ENCODE results near the gene CLCN5.

GRCh38 chrX:50003927-50004326 is 81.5 kb downstream of the CLCN5 start:
- TF ChIP-seq, protein P1, sequence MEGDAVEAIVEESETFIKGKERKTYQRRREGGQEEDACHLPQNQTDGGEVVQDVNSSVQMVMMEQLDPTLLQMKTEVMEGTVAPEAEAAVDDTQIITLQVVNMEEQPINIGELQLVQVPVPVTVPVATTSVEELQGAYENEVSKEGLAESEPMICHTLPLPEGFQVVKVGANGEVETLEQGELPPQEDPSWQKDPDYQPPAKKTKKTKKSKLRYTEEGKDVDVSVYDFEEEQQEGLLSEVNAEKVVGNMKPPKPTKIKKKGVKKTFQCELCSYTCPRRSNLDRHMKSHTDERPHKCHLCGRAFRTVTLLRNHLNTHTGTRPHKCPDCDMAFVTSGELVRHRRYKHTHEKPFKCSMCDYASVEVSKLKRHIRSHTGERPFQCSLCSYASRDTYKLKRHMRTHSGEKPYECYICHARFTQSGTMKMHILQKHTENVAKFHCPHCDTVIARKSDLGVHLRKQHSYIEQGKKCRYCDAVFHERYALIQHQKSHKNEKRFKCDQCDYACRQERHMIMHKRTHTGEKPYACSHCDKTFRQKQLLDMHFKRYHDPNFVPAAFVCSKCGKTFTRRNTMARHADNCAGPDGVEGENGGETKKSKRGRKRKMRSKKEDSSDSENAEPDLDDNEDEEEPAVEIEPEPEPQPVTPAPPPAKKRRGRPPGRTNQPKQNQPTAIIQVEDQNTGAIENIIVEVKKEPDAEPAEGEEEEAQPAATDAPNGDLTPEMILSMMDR (IDR thresholded peaks at IDR 0.05), result no peak
- TF ChIP-seq POLR2A (IDR thresholded peaks at IDR 0.05), result no peak
